T1000 (cell line): Measurements from ENCODE around the gene UQCC2.

Experiments
- DNase-seq: peaks from one replicate; lab custom pipeline; 2025; ENCODE audit warnings: mixed read lengths; lab: John Stamatoyannopoulos, UW

UQCC2 gene

DNA sequence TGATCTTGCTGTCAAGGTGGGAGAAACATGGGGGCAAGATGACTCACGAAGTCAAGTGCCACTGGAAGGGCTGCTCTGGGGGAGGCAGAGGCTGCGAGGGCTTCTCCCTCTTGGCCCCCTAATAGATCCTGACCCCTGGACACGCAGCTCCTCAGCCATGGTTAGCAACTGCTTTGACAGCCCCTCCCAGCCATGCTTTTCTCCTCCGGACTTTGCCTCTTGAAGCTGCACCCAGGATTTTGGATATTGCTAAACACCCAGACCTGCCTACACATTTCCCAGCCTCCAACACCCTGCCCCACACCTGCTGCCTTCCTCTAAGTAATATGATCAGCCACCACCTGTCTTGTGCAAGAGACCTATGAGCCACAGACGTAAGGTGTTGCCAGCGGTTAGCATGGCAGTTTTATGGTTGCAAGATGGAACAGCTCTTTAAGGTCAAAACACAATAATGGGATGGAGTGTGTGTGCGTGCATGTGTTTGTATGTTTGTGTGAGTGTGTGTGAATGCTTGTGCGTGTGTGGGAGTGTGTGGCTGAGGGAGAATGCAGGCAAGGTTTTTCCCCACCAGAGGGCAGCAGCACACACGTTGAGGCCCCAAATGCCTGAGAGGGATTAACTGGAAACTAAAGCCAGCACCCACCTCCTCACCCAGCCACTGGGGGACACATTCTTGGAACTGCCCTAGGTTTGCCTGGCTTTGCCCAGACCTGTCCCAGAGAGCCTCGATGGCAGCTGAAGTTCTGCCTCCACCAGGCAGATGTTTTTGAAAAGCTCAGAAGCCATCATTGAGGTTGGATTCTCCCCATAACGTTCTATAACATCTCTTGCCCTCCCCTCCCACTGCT, 32.7 kb upstream of the UQCC2 start:
- peak; percentile 57 for DNase-seq

DNA sequence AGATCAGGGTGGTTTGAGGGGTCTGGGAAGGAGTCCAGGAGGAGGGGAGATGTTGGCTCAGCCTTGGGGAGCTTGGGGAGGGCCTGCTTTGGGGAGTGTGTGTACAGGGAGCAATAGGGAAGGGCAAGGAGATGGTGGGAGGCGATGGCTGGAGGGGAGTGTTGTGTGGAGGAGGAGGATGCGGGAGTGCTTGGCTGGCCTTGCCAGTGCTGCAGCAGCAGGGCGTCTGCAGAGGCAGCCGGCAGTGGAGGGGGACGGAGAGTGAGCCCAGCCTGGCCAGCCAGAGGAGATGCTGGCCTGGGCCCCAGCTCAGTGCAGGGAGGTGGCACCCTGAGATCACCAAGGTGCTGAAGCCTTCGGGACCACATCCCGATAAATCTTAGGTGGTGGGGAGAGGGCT, 31.3 kb upstream of the UQCC2 start:
- no peak for DNase-seq

GRCh38 chr6:33742092-33742491, 30.6 kb upstream of the UQCC2 start:
- no peak for DNase-seq

GRCh38 chr6:33740794-33741193, 29.3 kb upstream of the UQCC2 start:
- DNase-seq = no peak

- DNase-seq = no peak
These were observed 28.7 kb upstream of the UQCC2 start for GRCh38 chr6:33740204-33740608.

GRCh38 chr6:33739571-33739970, 28.1 kb upstream of the UQCC2 start:
- no peak for DNase-seq

DNA sequence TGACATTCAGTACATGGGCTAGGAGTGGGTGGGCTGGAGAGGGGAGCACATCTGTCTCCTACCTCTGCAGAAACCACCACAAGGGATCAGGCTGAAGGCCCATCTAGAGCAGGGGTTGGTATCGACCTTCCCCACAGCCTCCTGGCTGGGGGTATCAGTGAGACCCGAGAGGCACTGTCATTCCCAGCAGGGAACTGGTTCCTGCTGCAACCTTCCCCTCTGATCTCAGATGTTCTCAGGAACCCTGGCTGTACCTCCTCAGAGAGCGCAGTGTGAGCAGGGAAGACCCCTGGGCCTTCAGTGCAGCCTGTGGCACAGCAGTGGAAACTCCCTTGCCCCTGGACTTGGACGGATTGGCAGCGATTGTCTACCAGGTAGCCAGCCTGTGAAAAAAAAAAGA, 27.4 kb upstream of the UQCC2 start:
- no peak for DNase-seq

- DNase-seq = no peak
These were observed 26.7 kb upstream of the UQCC2 start for GRCh38 chr6:33738153-33738552.

- DNase-seq = no peak
These were observed 25.9 kb upstream of the UQCC2 start for GRCh38 chr6:33737267-33738026.

DNA sequence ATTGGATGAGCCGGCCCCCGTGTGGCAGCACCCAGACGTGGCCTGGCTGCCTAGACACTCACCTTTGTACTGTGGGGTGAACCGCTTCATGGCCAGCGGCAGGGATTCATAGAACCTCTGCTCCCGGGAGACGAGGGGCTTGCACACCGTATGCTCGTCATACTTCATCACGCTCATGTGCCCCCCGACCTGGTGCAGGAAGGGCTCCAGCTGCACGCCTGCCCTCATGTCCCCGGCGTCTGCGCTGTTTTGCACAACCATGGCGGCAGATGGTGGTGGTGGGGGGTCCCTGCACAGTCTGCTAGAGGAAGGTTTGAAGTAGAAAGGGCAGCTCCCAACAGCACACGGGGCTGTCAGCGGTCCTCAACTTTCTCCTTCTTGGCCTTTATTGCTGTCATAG, 23.7 kb upstream of the UQCC2 start:
- DNase-seq = no peak

GRCh38 chr6:33733709-33734007, 22.2 kb upstream of the UQCC2 start:
- DNase-seq = no peak

- no peak for DNase-seq
These were observed 21.6 kb upstream of the UQCC2 start for GRCh38 chr6:33732817-33733708.

- no peak for DNase-seq
These were observed 20.9 kb upstream of the UQCC2 start for GRCh38 chr6:33732385-33732784.

DNA sequence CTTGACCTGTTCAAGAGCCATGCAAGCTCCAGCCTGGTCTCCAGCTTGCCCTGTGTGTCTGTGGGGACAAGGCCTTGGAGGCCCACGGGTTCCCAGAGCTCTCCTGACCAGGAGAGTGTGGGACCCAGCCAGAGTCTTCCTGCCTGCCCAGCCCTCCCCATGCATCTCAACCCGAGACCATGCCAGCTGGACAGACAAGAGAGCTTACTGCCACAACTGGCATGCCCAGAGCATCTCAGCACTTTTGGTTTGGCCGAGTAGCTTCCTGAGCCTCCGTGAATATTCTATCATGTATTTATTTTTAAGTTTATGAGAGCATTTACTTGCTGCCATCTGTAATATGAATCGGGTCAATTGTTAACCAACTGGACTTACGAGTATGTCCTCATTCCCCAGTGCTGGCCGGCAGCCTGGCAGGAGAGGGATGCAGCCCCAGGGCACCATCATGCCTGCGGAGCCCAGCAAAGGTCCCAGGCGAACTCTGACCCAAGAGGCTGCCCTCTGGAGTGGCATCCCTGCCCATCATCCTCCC, 20.3 kb upstream of the UQCC2 start:
- DNase-seq = no peak

- DNase-seq = no peak
These were observed 19.5 kb upstream of the UQCC2 start for GRCh38 chr6:33731035-33731434.

DNA sequence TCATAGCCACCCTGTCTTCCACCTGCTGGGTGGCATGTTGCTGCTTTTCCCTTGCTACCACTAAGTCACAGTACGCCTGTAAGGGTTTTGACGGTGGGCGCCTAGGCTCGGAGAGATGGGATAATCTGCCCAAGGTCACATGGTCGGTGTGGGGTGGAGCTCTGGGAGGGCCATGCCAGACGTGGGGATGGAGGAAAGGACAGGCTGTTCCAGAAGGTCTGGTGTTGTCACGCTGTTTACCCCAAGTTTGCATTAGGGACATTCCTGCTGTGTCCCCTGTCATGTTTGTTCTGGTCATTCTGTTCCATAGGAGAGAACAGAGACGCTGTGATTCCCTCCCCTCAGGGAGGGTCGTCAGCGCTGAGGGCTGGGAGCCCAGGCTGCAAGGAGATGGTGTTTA, 19.1 kb upstream of the UQCC2 start:
- DNase-seq = no peak

DNA sequence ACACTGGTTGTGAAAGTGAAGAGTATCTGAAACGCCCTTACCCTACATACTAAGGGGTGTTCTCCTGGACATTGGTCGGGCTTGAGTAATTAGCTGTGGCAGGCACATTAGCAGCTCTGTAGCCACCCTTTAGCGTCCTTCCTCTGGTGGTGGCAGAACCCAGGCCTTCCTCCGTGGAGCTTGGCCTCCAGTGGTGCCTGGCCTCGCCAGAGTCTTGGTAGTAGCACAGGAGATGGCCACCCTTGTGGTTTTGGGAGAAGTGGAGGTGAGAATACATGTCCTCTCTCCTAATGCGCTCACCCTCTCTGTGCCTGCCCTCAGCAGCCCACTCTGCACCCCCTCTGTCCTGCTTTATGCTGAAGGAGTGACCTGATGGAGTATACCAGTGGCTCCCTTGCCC, 17.6 kb upstream of the UQCC2 start:
- DNase-seq = no peak

GRCh38 chr6:33728438-33728837, 16.9 kb upstream of the UQCC2 start:
- DNase-seq = no peak

GRCh38 chr6:33727932-33728331, 16.4 kb upstream of the UQCC2 start:
- DNase-seq = no peak

DNA sequence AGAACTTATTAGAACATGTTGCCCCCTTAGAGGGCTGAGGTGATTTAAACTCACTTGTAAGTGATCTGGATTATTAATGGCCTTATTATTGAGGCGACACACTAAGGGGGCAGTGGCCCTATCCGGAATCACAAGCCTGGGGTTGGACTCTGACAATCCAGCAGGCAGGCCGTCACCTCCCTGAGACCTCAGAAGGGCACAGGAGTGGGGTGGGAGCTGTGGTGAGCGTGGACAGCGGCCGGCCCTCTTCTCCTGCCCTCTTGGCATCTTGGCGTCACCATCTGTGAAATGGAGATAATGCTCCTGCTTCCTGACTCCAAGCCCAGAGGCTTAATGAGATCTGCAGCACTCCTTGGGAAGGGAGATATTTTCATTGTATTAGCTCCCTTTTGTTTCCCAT, 15.6 kb upstream of the UQCC2 start:
- DNase-seq = no peak

GRCh38 chr6:33726696-33727095, 15.2 kb upstream of the UQCC2 start:
- no peak for DNase-seq
